GM21723 (cell line): Measurements from ENCODE around the gene HLCS.

Experiments
- ATAC-seq: cut with Tn5 transposase; IDR thresholded peaks from one replicate; pipeline ENCODE4 v1.9.1; 2021; ENCODE audit warnings: mild to moderate bottlenecking, moderate library complexity; ENCODE audit not compliant: unreplicated experiment

HLCS gene

GRCh38 chr21:36915696-36916245 is 50.7 kb downstream of the HLCS start:
- no peak for ATAC-seq

- ATAC-seq, result no peak
Observed at GRCh38 chr21:36915014-36915695, 51.3 kb downstream of the HLCS start.

- no peak for ATAC-seq
Observed at GRCh38 chr21:36914244-36915013, 52.0 kb downstream of the HLCS start.

- ATAC-seq, result no peak
Observed at GRCh38 chr21:36913247-36914169, 53.0 kb downstream of the HLCS start.

- no peak for ATAC-seq
Observed at GRCh38 chr21:36910581-36911307, 55.7 kb downstream of the HLCS start.

- no peak for ATAC-seq
Observed at GRCh38 chr21:36909901-36910561, 56.4 kb downstream of the HLCS start.

GRCh38 chr21:36909423-36909822 is 57.0 kb downstream of the HLCS start:
- no peak for ATAC-seq

GRCh38 chr21:36908260-36908908 is 58.1 kb downstream of the HLCS start:
- no peak for ATAC-seq

GRCh38 chr21:36904093-36904666 is 62.3 kb downstream of the HLCS start:
- ATAC-seq, result no peak

- ATAC-seq, result no peak
Observed at GRCh38 chr21:36902793-36903192, 63.7 kb downstream of the HLCS start.

GRCh38 chr21:36902331-36902730 is 64.1 kb downstream of the HLCS start:
- ATAC-seq, result no peak

GRCh38 chr21:36901575-36901974 is 64.9 kb downstream of the HLCS start:
- ATAC-seq, result no peak

- ATAC-seq, result no peak
Observed at GRCh38 chr21:36893581-36893980, 72.9 kb downstream of the HLCS start.

- ATAC-seq, result no peak
Observed at GRCh38 chr21:36892201-36892600, 74.3 kb downstream of the HLCS start.

GRCh38 chr21:36891692-36892091 is 74.8 kb downstream of the HLCS start:
- ATAC-seq, result no peak

- ATAC-seq, result no peak
Observed at GRCh38 chr21:36891121-36891520, 75.3 kb downstream of the HLCS start.

GRCh38 chr21:36890086-36890485 is 76.4 kb downstream of the HLCS start:
- ATAC-seq, result no peak

- ATAC-seq, result no peak
Observed at GRCh38 chr21:36889401-36889800, 77.1 kb downstream of the HLCS start.

- no peak for ATAC-seq
Observed at GRCh38 chr21:36888466-36888865, 78.0 kb downstream of the HLCS start.
